SU-DHL-6 (cell line): Measurements from ENCODE around the gene PCLO.

Experiments used
- EZH2phosphoT487 ChIP-seq: fragments of 200-600 bp; sonication (generic), shearing (Covaris generic); conservative IDR thresholded peaks from 2 replicates; pipeline ENCODE4 v1.6.1; 2018; ENCODE audit warnings: mild to moderate bottlenecking, antibody characterized with exemption, low read length, moderate library complexity, mixed read lengths
- TF ChIP-seq, protein P1 (sequence below): fragments of 200-600 bp; sonication (generic); IDR thresholded peaks from one replicate; pipeline ENCODE4 v1.5.1; 2017; ENCODE audit warnings: antibody characterized with exemption, mild to moderate bottlenecking, low read length, moderate library complexity; ENCODE audit not compliant: insufficient read depth, poor library complexity, severe bottlenecking

DNA sequence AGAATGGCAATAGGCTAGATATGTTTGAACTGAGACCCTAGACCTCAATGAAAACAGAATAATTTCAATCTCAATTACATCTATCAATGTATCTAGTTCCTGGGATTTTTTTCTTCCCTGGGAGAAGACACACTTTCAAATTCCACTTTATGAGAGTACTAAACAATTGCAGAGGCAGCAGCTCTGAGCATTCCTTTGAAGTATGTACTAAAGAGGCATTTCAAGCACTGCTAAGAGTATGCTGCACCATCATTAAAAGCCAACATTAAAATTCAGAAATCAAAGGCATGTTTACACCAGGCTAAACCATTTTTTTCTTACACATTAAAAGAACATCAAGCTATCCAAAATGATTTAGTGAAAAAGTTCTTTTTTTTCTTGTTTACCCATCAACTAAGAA is 421.2 kb downstream of the PCLO start:
- TF ChIP-seq, protein P1, sequence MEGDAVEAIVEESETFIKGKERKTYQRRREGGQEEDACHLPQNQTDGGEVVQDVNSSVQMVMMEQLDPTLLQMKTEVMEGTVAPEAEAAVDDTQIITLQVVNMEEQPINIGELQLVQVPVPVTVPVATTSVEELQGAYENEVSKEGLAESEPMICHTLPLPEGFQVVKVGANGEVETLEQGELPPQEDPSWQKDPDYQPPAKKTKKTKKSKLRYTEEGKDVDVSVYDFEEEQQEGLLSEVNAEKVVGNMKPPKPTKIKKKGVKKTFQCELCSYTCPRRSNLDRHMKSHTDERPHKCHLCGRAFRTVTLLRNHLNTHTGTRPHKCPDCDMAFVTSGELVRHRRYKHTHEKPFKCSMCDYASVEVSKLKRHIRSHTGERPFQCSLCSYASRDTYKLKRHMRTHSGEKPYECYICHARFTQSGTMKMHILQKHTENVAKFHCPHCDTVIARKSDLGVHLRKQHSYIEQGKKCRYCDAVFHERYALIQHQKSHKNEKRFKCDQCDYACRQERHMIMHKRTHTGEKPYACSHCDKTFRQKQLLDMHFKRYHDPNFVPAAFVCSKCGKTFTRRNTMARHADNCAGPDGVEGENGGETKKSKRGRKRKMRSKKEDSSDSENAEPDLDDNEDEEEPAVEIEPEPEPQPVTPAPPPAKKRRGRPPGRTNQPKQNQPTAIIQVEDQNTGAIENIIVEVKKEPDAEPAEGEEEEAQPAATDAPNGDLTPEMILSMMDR: no peak
- TF ChIP-seq EZH2phosphoT487: no peak
